NB4 (cell line): ENCODE results near the gene MMP13.

ENCODE experiments used
- MYC ChIP-seq: IDR thresholded peaks from 2 replicates; pipeline ENCODE4 v1.6.1; 2011; ENCODE audit warnings: low read depth, low read length
- POLR2A ChIP-seq: IDR thresholded peaks from 2 replicates; pipeline ENCODE4 v1.6.1; 2011; ENCODE audit warnings: mild to moderate bottlenecking; ENCODE audit not compliant: insufficient read length; ENCODE audit errors: extremely low read depth
- TF ChIP-seq, protein P1 (sequence below): IDR thresholded peaks from one replicate; pipeline ENCODE4 v1.5.1; 2012; ENCODE audit warnings: low read depth, low read length
- TF ChIP-seq, protein P2 (sequence below): IDR thresholded peaks from 2 replicates; pipeline ENCODE4 v1.6.1; 2011; ENCODE audit warnings: low read depth, low read length

DNA sequence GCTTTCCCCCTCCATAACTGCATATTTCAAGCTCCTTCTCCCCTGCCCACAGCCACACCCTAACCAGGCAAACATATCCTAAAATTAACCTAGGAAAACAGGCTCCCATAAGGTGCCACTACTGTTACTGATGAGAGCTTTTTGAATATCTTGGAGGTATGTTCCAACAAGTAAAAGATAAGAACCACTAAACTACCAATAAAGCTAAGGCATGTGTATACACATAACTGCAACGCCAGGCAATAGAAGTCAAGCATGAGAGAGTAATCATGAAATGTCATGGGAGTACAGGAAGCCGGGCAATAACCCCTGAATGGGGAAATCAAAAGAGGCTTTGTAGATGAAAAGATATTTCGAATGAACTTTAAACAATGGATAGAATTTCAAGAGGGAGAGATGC is 9.3 kb downstream of the MMP13 start:
- TF ChIP-seq, protein P1, sequence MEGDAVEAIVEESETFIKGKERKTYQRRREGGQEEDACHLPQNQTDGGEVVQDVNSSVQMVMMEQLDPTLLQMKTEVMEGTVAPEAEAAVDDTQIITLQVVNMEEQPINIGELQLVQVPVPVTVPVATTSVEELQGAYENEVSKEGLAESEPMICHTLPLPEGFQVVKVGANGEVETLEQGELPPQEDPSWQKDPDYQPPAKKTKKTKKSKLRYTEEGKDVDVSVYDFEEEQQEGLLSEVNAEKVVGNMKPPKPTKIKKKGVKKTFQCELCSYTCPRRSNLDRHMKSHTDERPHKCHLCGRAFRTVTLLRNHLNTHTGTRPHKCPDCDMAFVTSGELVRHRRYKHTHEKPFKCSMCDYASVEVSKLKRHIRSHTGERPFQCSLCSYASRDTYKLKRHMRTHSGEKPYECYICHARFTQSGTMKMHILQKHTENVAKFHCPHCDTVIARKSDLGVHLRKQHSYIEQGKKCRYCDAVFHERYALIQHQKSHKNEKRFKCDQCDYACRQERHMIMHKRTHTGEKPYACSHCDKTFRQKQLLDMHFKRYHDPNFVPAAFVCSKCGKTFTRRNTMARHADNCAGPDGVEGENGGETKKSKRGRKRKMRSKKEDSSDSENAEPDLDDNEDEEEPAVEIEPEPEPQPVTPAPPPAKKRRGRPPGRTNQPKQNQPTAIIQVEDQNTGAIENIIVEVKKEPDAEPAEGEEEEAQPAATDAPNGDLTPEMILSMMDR, result no peak
- TF ChIP-seq POLR2A (no peak), MYC (no peak)
- TF ChIP-seq, protein P2, sequence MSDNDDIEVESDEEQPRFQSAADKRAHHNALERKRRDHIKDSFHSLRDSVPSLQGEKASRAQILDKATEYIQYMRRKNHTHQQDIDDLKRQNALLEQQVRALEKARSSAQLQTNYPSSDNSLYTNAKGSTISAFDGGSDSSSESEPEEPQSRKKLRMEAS, result no peak
